A673 (cell line): ENCODE data around the gene TRMT61A.

Experiments used
- CTCF ChIP-seq: fragments of 300-800, 200-600 bp; sonication (generic); conservative IDR thresholded peaks from 2 replicates; pipeline ENCODE4 v1.5.1; 2017; ENCODE audit warnings: low read depth, mild to moderate bottlenecking, antibody characterized with exemption, low read length, moderate library complexity, mixed read lengths
- EZH2 ChIP-seq: fragments of 200-600 bp; sonication (generic); IDR thresholded peaks from 2 replicates; pipeline ENCODE4 v1.6.1; 2017; ENCODE audit warnings: borderline replicate concordance, low read depth, mild to moderate bottlenecking, mixed read lengths, antibody characterized with exemption, low read length; ENCODE audit not compliant: poor library complexity, severe bottlenecking

- no peak for TF ChIP-seq CTCF
- TF ChIP-seq EZH2, result no peak
These were observed 9.5 kb downstream of the TRMT61A start for GRCh38 chr14:103538291-103539055.
